Activated CD8-positive, alpha-beta T cell treated with anti-CD3 and anti-CD28 coated beads for 36 hours (primary cell): Measurements from ENCODE around the gene IFNE. TPM values are rescaled to one million over a fixed set of nuclear protein-coding genes. Genes with fewer than 3 reads are reported as not detected.

Experiments
- ATAC-seq: fragments of 200-7000 bp; cut with Tn5 transposase; one replicate; pipeline ENCODE4 v1.10.0; 2021; ENCODE audit warnings: mild to moderate bottlenecking, moderate library complexity
- CTCF ChIA-PET: fragments of 350-600 bp; sonication (Branson Sonifier 250); formaldehyde crosslinking; loops from one replicate; lab custom pipeline; 2021; ENCODE audit warnings: antibody characterized with exemption; lab: Charles Lee
- POLR2A ChIA-PET: fragments of 350-600 bp; sonication (Branson Sonifier 250); formaldehyde crosslinking; loops from one replicate; lab custom pipeline; 2021; ENCODE audit warnings: antibody characterized with exemption; lab: Charles Lee
- DNase-seq: peaks from one replicate; pipeline ENCODE4 v3.0.0-alpha.2; 2020
- H3K27ac Mint-ChIP-seq: one replicate; pipeline ENCODE4 v1.8.0; 2021; ENCODE audit warnings: mild to moderate bottlenecking, mixed read lengths
- H3K27me3 Mint-ChIP-seq: one replicate; pipeline ENCODE4 v1.8.0; 2021; ENCODE audit warnings: mixed read lengths
- H3K36me3 Mint-ChIP-seq: one replicate; pipeline ENCODE4 v1.8.0; 2021; ENCODE audit warnings: low read depth, mixed read lengths
- H3K4me1 Mint-ChIP-seq: one replicate; pipeline ENCODE4 v1.8.0; 2021; ENCODE audit warnings: low read depth, mixed read lengths
- H3K4me3 Mint-ChIP-seq: one replicate; pipeline ENCODE4 v1.8.0; 2021; ENCODE audit warnings: mild to moderate bottlenecking, moderate library complexity, mixed read lengths
- H3K9me3 Mint-ChIP-seq: one replicate; pipeline ENCODE4 v1.8.0; 2021; ENCODE audit warnings: mixed read lengths
- intact Hi-C: fragments of 100-400 bp; cut with micrococcal nuclease; formaldehyde crosslinking; loops from one replicate; pipeline ENCODE4 v1.10.0; 2022
- total RNA-seq, 2 experiments: library from RNA; stranded (reverse); gene quantifications; one replicate each; pipeline ENCODE4 v1.2.3, GENCODE V29; 2021
- TF ChIP-seq, protein P1 (sequence below): fragments of 200-600 bp; IDR thresholded peaks from one replicate; pipeline ENCODE4 v1.8.0; 2022; ENCODE audit warnings: antibody characterized with exemption, mild to moderate bottlenecking

The IFNE gene
- total RNA-seq, 2 experiments from 2014 or later, result not detected

DNA sequence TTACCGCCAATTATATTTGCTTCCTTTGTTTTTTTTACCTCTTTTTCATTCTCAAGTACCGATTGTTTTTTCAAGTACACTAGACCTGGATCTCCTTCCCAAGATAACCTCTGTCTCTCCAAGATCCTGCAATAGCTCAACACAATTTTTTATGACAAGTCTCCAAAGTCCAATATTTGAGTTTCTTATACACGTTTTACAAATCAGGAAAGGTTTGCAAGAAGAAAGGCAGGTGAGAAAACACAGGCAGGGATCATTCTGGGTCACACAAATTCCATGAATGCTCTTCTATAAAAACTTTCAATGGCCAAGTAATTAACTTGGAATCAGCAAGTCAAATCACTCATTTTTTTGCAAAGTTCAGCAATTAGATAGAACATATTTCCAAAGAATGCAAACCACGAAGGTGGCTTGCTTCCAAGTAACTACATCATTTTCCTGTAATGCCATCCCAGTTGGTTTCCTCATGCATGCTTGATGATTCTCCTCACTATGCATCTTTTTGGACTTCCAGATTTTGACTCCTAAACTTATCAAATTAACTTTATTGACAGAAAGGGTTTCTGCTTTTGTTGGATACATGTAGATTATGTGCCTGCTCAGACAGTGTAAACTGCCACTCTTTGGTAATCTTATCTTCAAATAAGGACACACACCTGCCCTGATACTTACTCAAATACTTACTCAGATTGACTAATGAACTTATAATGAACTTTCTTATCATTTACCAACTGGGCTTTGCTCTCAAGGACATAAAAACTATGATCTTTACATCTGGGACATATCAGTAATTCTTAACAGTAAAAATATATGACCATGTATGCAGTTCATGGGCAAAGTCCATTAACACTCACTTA is 24.7 kb upstream of the IFNE start:
- ChIA-PET POLR2A (no interaction called here), CTCF (no interaction called here)
- peaks cover 10% of the 10 kb centered on the region for H3K4me1 Mint-ChIP-seq
- ATAC-seq, result no peak
- no peak overlapping the region for H3K27ac Mint-ChIP-seq
- no peak for DNase-seq
- H3K36me3 Mint-ChIP-seq, result peaks cover 2% of the 10 kb centered on the region
- TF ChIP-seq, protein P1, sequence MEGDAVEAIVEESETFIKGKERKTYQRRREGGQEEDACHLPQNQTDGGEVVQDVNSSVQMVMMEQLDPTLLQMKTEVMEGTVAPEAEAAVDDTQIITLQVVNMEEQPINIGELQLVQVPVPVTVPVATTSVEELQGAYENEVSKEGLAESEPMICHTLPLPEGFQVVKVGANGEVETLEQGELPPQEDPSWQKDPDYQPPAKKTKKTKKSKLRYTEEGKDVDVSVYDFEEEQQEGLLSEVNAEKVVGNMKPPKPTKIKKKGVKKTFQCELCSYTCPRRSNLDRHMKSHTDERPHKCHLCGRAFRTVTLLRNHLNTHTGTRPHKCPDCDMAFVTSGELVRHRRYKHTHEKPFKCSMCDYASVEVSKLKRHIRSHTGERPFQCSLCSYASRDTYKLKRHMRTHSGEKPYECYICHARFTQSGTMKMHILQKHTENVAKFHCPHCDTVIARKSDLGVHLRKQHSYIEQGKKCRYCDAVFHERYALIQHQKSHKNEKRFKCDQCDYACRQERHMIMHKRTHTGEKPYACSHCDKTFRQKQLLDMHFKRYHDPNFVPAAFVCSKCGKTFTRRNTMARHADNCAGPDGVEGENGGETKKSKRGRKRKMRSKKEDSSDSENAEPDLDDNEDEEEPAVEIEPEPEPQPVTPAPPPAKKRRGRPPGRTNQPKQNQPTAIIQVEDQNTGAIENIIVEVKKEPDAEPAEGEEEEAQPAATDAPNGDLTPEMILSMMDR, result no peak
- intact Hi-C loops, result no loop called here
- no peaks in the 10 kb centered on the region for H3K9me3 Mint-ChIP-seq
- H3K4me3 Mint-ChIP-seq, result no peak overlapping the region
- H3K27me3 Mint-ChIP-seq, result no peaks in the 10 kb centered on the region

GRCh38 chr9:21505425-21506179 is 23.5 kb upstream of the IFNE start:
- Mint-ChIP-seq H3K36me3 (no peaks in the 10 kb centered on the region), H3K4me1 (peaks cover 9% of the 10 kb centered on the region), H3K4me3 (no peak overlapping the region), H3K27ac (no peak overlapping the region), H3K9me3 (no peaks in the 10 kb centered on the region), H3K27me3 (no peaks in the 10 kb centered on the region)
- DNase-seq (no peak), ATAC-seq (no peak)
- ChIA-PET CTCF (interaction anchor here (0.7 to 1.3 kb wide), 2 partner anchors 109 to 270 kb away, joined by 3 to 4 read pairs; no protein-coding TSS in a partner anchor), POLR2A (interaction anchor here (0.8 kb wide), 1 partner anchor 12 kb away, joined by 3 read pairs; no protein-coding TSS in a partner anchor)
- TF ChIP-seq, protein P1, result no peak
- intact Hi-C loops, result no loop called here

DNA sequence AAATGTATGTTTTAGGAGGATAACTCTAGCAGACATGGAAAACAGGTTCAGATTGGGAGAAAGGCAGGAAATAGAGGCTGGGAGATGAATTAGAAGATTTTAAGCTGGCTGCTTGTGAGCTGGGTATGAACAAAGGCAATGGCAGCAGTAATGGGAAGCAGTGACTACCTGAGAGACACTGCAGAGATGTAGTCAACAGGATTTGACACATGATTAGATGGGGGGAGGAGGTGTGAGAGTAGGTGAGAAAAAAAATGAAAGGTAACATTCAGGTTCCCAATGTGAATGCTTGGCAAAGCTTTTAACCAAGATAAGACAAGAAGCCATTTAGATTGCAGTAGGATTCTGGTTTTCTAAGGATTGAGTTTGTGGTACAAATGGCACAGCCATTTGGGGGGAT is 22.8 kb upstream of the IFNE start:
- no peak overlapping the region for H3K27ac Mint-ChIP-seq
- peaks cover 10% of the 10 kb centered on the region for H3K4me1 Mint-ChIP-seq
- TF ChIP-seq, protein P1, result no peak
- H3K9me3 Mint-ChIP-seq, result no peaks in the 10 kb centered on the region
- no peaks in the 10 kb centered on the region for H3K36me3 Mint-ChIP-seq
- CTCF ChIA-PET, result interaction anchor here (0.7 to 1.3 kb wide), 2 partner anchors 109 to 269 kb away, joined by 3 to 4 read pairs; no protein-coding TSS in a partner anchor
- DNase-seq, result no peak
- intact Hi-C loops, result no loop called here
- no peak overlapping the region for H3K4me3 Mint-ChIP-seq
- H3K27me3 Mint-ChIP-seq, result no peaks in the 10 kb centered on the region
- peak; percentile 49 for ATAC-seq
- POLR2A ChIA-PET, result interaction anchor here (0.8 kb wide), 1 partner anchor 11 kb away, joined by 3 read pairs; no protein-coding TSS in a partner anchor

GRCh38 chr9:21504113-21504512 is 22.0 kb upstream of the IFNE start:
- H3K4me3 Mint-ChIP-seq, result no peak overlapping the region
- CTCF ChIA-PET, result interaction anchor here (1.0 to 1.2 kb wide), 2 partner anchors 38 to 51 kb away, joined by 3 to 5 read pairs; no protein-coding TSS in a partner anchor
- peaks cover 10% of the 10 kb centered on the region for H3K4me1 Mint-ChIP-seq
- H3K36me3 Mint-ChIP-seq, result no peaks in the 10 kb centered on the region
- no peaks in the 10 kb centered on the region for H3K27me3 Mint-ChIP-seq
- intact Hi-C loops, result no loop called here
- TF ChIP-seq, protein P1, result no peak
- DNase-seq (no peak), ATAC-seq (no peak)
- H3K9me3 Mint-ChIP-seq, result no peaks in the 10 kb centered on the region
- no peak overlapping the region for H3K27ac Mint-ChIP-seq
- POLR2A ChIA-PET, result no interaction called here
